Esophagus (tissue), 2 donors: ENCODE measurements around the gene CCDC192. TPM values are rescaled to one million over a fixed set of nuclear protein-coding genes. Genes with fewer than 3 reads are reported as not detected.

Source experiments
- H3K27ac ChIP-seq, 2 donors: one replicate each; pipeline ENCODE4 v1.5.1; 2013; ENCODE audit warnings: low read depth in 2 of 2, mild to moderate bottlenecking in 2 of 2, inconsistent platforms in 1 of 2, low read length in 1 of 2, moderate library complexity in 1 of 2
- H3K27me3 ChIP-seq, 2 donors: one replicate each; pipeline ENCODE4 v1.6.1; 2013; ENCODE audit warnings: low read length in 2 of 2, control low read depth in 1 of 2, mild to moderate bottlenecking in 1 of 2; ENCODE audit not compliant: insufficient read depth in 2 of 2, control insufficient read depth in 1 of 2
- H3K36me3 ChIP-seq, 2 donors: one replicate each; pipeline ENCODE4 v1.6.1; 2013; ENCODE audit warnings: low read length in 1 of 2; ENCODE audit not compliant: control insufficient read depth in 2 of 2, insufficient read depth in 2 of 2
- H3K4me1 ChIP-seq, 2 donors: one replicate each; pipeline ENCODE4 v1.6.1; 2013; ENCODE audit warnings: low read length in 1 of 2; ENCODE audit not compliant: control insufficient read depth in 2 of 2, insufficient read depth in 2 of 2
- H3K4me3 ChIP-seq, 2 donors: one replicate each; pipeline ENCODE4 v1.5.1; 2013; ENCODE audit warnings: low read length in 2 of 2, mild to moderate bottlenecking in 2 of 2, low read depth in 1 of 2, moderate library complexity in 1 of 2
- H3K9me3 ChIP-seq, 2 donors: one replicate each; pipeline ENCODE4 v1.6.1; 2013; ENCODE audit warnings: mild to moderate bottlenecking in 2 of 2, low read depth in 1 of 2, low read length in 1 of 2, moderate library complexity in 1 of 2; ENCODE audit not compliant: control insufficient read depth in 2 of 2, insufficient read depth in 1 of 2
- WGBS, 2 donors: extraction: QIAGEN DNeasy Blood & Tissue Kit; methylation state at CpG; one replicate each; pipeline ENCODE4 v1.1.7; 2013; 5-methylcytosine and 5-hydroxymethylcytosine counted together
- polyA plus RNA-seq, 2 donors: library from polyadenylated mRNA; stranded (reverse); fragments of 200-250 nt; gene quantifications; one replicate each; pipeline ENCODE4 v1.2.3, GENCODE V29; 2013
- donor health status: healthy with polysubstance abuse.
- donor health status: Bipolar disorder and iron deficiency.

CCDC192 gene
- polyA plus RNA-seq, 2 donors: not detected

- Histone ChIP-seq H3K27me3 (no peaks in the 10 kb centered on the region), H3K4me1 (no peaks in the 10 kb centered on the region), H3K27ac (no peak overlapping the region), H3K9me3 (no peaks in the 10 kb centered on the region), H3K36me3 (no peaks in the 10 kb centered on the region), H3K4me3 (no peak overlapping the region)
- 59 to 71% methylated on average over 2 of the region's 2 CpGs for WGBS, 2 donors
Observed at GRCh38 chr5:127801751-127802476, 98.7 kb downstream of the CCDC192 start.

- H3K27me3 ChIP-seq: no peaks in the 10 kb centered on the region
- WGBS, 2 donors: 40 to 46% methylated on average over 3 of the region's 3 CpGs
- H3K9me3 ChIP-seq: no peaks in the 10 kb centered on the region
- no peak overlapping the region for H3K4me3 ChIP-seq
- no peaks in the 10 kb centered on the region for H3K4me1 ChIP-seq
- H3K36me3 ChIP-seq: no peaks in the 10 kb centered on the region
- H3K27ac ChIP-seq: no peak overlapping the region
Observed at GRCh38 chr5:127802477-127802865, 99.3 kb downstream of the CCDC192 start.

GRCh38 chr5:127804886-127805426, 101.8 kb downstream of the CCDC192 start:
- Histone ChIP-seq H3K4me1 (no peaks in the 10 kb centered on the region), H3K4me3 (no peak overlapping the region), H3K27ac (no peak overlapping the region), H3K27me3 (no peaks in the 10 kb centered on the region), H3K9me3 (no peaks in the 10 kb centered on the region), H3K36me3 (no peaks in the 10 kb centered on the region)
- WGBS, 2 donors: 62 to 66% methylated on average over 6 of the region's 6 CpGs

GRCh38 chr5:127805448-127805847, 102.3 kb downstream of the CCDC192 start:
- Histone ChIP-seq H3K27me3 (no peaks in the 10 kb centered on the region), H3K4me3 (no peak overlapping the region), H3K4me1 (no peaks in the 10 kb centered on the region), H3K9me3 (no peaks in the 10 kb centered on the region), H3K27ac (no peak overlapping the region), H3K36me3 (no peaks in the 10 kb centered on the region)
- WGBS, 2 donors: 38 to 53% methylated on average over 1 of the region's 1 CpG

- Histone ChIP-seq H3K4me3 (no peak overlapping the region), H3K36me3 (no peaks in the 10 kb centered on the region), H3K27ac (no peak overlapping the region), H3K9me3 (no peaks in the 10 kb centered on the region), H3K27me3 (no peaks in the 10 kb centered on the region), H3K4me1 (no peaks in the 10 kb centered on the region)
- WGBS, 2 donors: 94 to 95% methylated on average over 3 of the region's 3 CpGs
Observed at GRCh38 chr5:127806776-127807175, 103.6 kb downstream of the CCDC192 start.

- Histone ChIP-seq H3K27ac (no peak overlapping the region), H3K4me1 (peaks cover 0 to 3% of the 10 kb centered on the region in 2 donors), H3K9me3 (no peaks in the 10 kb centered on the region), H3K4me3 (no peak overlapping the region), H3K27me3 (no peaks in the 10 kb centered on the region), H3K36me3 (no peaks in the 10 kb centered on the region)
- WGBS, 2 donors: 47 to 67% methylated on average over 1 of the region's 1 CpG
Observed at GRCh38 chr5:127809533-127809932, 106.3 kb downstream of the CCDC192 start.

GRCh38 chr5:127810017-127810416, 106.8 kb downstream of the CCDC192 start:
- Histone ChIP-seq H3K9me3 (no peaks in the 10 kb centered on the region), H3K36me3 (no peaks in the 10 kb centered on the region), H3K27me3 (no peaks in the 10 kb centered on the region), H3K4me3 (no peak overlapping the region), H3K27ac (no peak overlapping the region), H3K4me1 (peaks cover 0 to 3% of the 10 kb centered on the region in 2 donors)
- 72 to 82% methylated on average over 1 of the region's 1 CpG for WGBS, 2 donors

GRCh38 chr5:127810707-127811490, 107.7 kb downstream of the CCDC192 start:
- H3K27ac ChIP-seq: no peak overlapping the region
- H3K9me3 ChIP-seq: no peaks in the 10 kb centered on the region
- WGBS, 2 donors: 91 to 92% methylated on average over 2 of the region's 2 CpGs
- peaks cover 0 to 3% of the 10 kb centered on the region in 2 donors for H3K4me1 ChIP-seq
- no peak overlapping the region for H3K4me3 ChIP-seq
- no peaks in the 10 kb centered on the region for H3K27me3 ChIP-seq
- no peaks in the 10 kb centered on the region for H3K36me3 ChIP-seq

GRCh38 chr5:127812570-127812969, 109.4 kb downstream of the CCDC192 start:
- no peaks in the 10 kb centered on the region for H3K9me3 ChIP-seq
- no peak overlapping the region for H3K4me3 ChIP-seq
- no peaks in the 10 kb centered on the region for H3K36me3 ChIP-seq
- H3K4me1 ChIP-seq: peaks cover 0 to 3% of the 10 kb centered on the region in 2 donors
- H3K27ac ChIP-seq: no peak overlapping the region
- H3K27me3 ChIP-seq: no peaks in the 10 kb centered on the region
- WGBS, 2 donors: 45 to 57% methylated on average over 4 of the region's 4 CpGs
